OCI-LY7 (cell line): ENCODE measurements around the gene SRP72. TPM values are rescaled to one million over a fixed set of nuclear protein-coding genes. Genes with fewer than 3 reads are reported as not detected.

ENCODE experiments used
- BruUV-seq: library from RNA; stranded (reverse); fragments of 400-500 nt; replicated peaks from 2 replicates; lab custom pipeline; 2021; lab: Mats Ljungman, UMichigan
- CTCF ChIA-PET: fragments of 300-600 bp; sonication (Branson Sonifier 250); formaldehyde crosslinking; loops from one replicate; lab custom pipeline; 2022; ENCODE audit warnings: antibody characterized with exemption; ENCODE audit not compliant: unreplicated experiment; lab: Charles Lee
- POLR2A ChIA-PET: fragments of 300-600 bp; sonication (Branson Sonifier 250); formaldehyde crosslinking; loops from one replicate; lab custom pipeline; 2022; ENCODE audit warnings: antibody characterized with exemption; lab: Charles Lee
- DNase-seq: peaks from one replicate; pipeline ENCODE4 v3.0.0-alpha.2; 2015; ENCODE audit warnings: low spot score
- H2AFZ ChIP-seq: fragments of 200-600 bp; sonication (generic), shearing (Covaris generic); 2 replicates; pipeline ENCODE4 v1.6.1; 2014; ENCODE audit warnings: mild to moderate bottlenecking, antibody characterized with exemption, low read length, moderate library complexity
- H3K27ac ChIP-seq: fragments of 200-600 bp; sonication (generic); 2 replicates; pipeline ENCODE4 v1.5.1; 2014; ENCODE audit warnings: mixed run types, low read depth, mild to moderate bottlenecking, moderate library complexity, low read length, inconsistent platforms; ENCODE audit not compliant: poor library complexity, severe bottlenecking
- H3K36me3 ChIP-seq: fragments of 200-600 bp; sonication (generic); 2 replicates; pipeline ENCODE4 v1.6.1; 2014; ENCODE audit warnings: mild to moderate bottlenecking, antibody characterized with exemption, low read length, moderate library complexity, mixed read lengths; ENCODE audit not compliant: insufficient read depth
- H3K4me1 ChIP-seq: fragments of 200-600 bp; sonication (generic); 2 replicates; pipeline ENCODE4 v1.5.1; 2014; ENCODE audit warnings: mild to moderate bottlenecking, low read length; ENCODE audit not compliant: insufficient read depth, poor library complexity, severe bottlenecking
- H3K4me2 ChIP-seq: fragments of 200-600 bp; sonication (generic); 2 replicates; pipeline ENCODE4 v1.6.1; 2014; ENCODE audit warnings: mild to moderate bottlenecking, low read length
- H3K4me3 ChIP-seq: fragments of 200-600 bp; sonication (generic); 2 replicates; pipeline ENCODE4 v1.5.1; 2014; ENCODE audit warnings: mild to moderate bottlenecking, low read depth, low read length; ENCODE audit not compliant: poor library complexity, severe bottlenecking
- H3K79me2 ChIP-seq: fragments of 200-600 bp; sonication (generic); 2 replicates; pipeline ENCODE4 v1.6.1; 2016; ENCODE audit warnings: low read depth, mild to moderate bottlenecking, low read length, moderate library complexity, mixed read lengths; ENCODE audit not compliant: insufficient read depth
- H3K9me2 ChIP-seq: fragments of 200-600 bp; sonication (generic); 2 replicates; pipeline ENCODE4 v1.6.1; 2016; ENCODE audit warnings: mild to moderate bottlenecking, low read length, mixed read lengths; ENCODE audit not compliant: insufficient read depth
- H3K9me3 ChIP-seq: fragments of 200-600 bp; sonication (generic); 2 replicates; pipeline ENCODE4 v1.6.1; 2014; ENCODE audit warnings: mild to moderate bottlenecking, mixed run types, low read length, mixed read lengths
- H4K20me1 ChIP-seq: fragments of 200-600 bp; sonication (generic); 2 replicates; pipeline ENCODE4 v1.6.1; 2014; ENCODE audit warnings: mild to moderate bottlenecking, antibody characterized with exemption, low read length, moderate library complexity, mixed read lengths; ENCODE audit not compliant: insufficient read depth
- CTCF ChIP-seq: fragments of 200-600 bp; sonication (generic); conservative IDR thresholded peaks from 2 replicates; pipeline ENCODE4 v1.5.1; 2014; ENCODE audit warnings: mild to moderate bottlenecking, antibody characterized with exemption, low read length, moderate library complexity, mixed read lengths
- EZH2phosphoT487 ChIP-seq: fragments of 200-600 bp; sonication (generic); IDR thresholded peaks from 2 replicates; pipeline ENCODE4 v1.6.1; 2018; ENCODE audit warnings: low read depth, borderline replicate concordance, mild to moderate bottlenecking, mixed run types, antibody characterized with exemption, low read length, moderate library complexity, mixed read lengths
- intact Hi-C: fragments of 100-400 bp; cut with micrococcal nuclease; formaldehyde crosslinking; loops from one replicate; pipeline ENCODE4 v1.10.0; 2022; ENCODE audit not compliant: unreplicated experiment
- total RNA-seq, 2 experiments: library from RNA; depleted of rRNA in 1 of 2; stranded (reverse); fragments of >200 nt in 1 of 2; shearing (Covaris generic) in 1 of 2; gene quantifications; 2 replicates each; pipeline ENCODE4 v1.2.3, GENCODE V29; 2014 to 2022

Gene SRP72
- total RNA-seq, 2 experiments from 2014 or later, result 53.5 to 166 TPM

GRCh38 chr4:56435140-56435926, 32.1 kb upstream of the SRP72 start, which contains the start of gene PPAT:
Gene PPAT (minus strand): TSS chr4:56435615. CDS start chr4:56435477, 138 bp downstream.
- H3K27ac ChIP-seq, result peak within 1 kb of the TSS; percentile 76
- intact Hi-C loops, result loop anchor here (1.0 to 10.0 kb wide), 6 partner anchors 48 to 1041 kb away; partner anchors contain the start of genes AASDH, NOA1, POLR2B and TMEM165
- H3K4me2 ChIP-seq, result peak within 1 kb of the TSS; percentile 76
- DNase-seq, result peak; percentile 98
- no peaks in the 10 kb centered on the region for H3K9me3 ChIP-seq
- peak within 1 kb of the TSS; percentile 64; the same call in 1 of the 2 replicates for H2AFZ ChIP-seq
- peak within 1 kb of the TSS; percentile 98 for H3K4me3 ChIP-seq
- CTCF ChIA-PET, result interaction anchor here (0.6 to 1.4 kb wide), 4 partner anchors 10 to 543 kb away, joined by 3 to 6 read pairs (median 4); partner anchors contain the start of genes AASDH and POLR2B
- peaks cover 49% of the 10 kb centered on the region for H4K20me1 ChIP-seq
- peaks cover 91% of the 10 kb centered on the region for H3K79me2 ChIP-seq
- BruUV-seq, result no TSS peak
- TF ChIP-seq EZH2phosphoT487 (no peak), CTCF (no peak)
- H3K4me1 ChIP-seq, result peaks cover 37% of the 10 kb centered on the region
- no peaks in the 10 kb centered on the region for H3K9me2 ChIP-seq
- POLR2A ChIA-PET, result interaction anchor here (0.8 to 5.7 kb wide), 22 partner anchors 9 to 1040 kb away, joined by 3 to 52 read pairs (median 5); partner anchors contain the start of genes AASDH, CEP135, NOA1 and SRP72
- peaks cover 46% of the 10 kb centered on the region for H3K36me3 ChIP-seq

GRCh38 chr4:56438766-56439165, 28.7 kb upstream of the SRP72 start:
- no peaks in the 10 kb centered on the region for H3K9me2 ChIP-seq
- no peak for TF ChIP-seq EZH2phosphoT487
- H3K27ac ChIP-seq, result no peak overlapping the region
- peaks cover 45% of the 10 kb centered on the region for H4K20me1 ChIP-seq
- BruUV-seq, result no TSS peak
- ChIA-PET CTCF (no interaction called here), POLR2A (interaction anchor here (1.2 to 5.7 kb wide), 4 partner anchors 17 to 52 kb away, joined by 4 to 38 read pairs (median 6); partner anchors contain the start of genes AASDH and SRP72)
- peaks cover 41% of the 10 kb centered on the region for H3K4me1 ChIP-seq
- DNase-seq, result no peak
- H3K9me3 ChIP-seq, result no peaks in the 10 kb centered on the region
- no peak overlapping the region for H2AFZ ChIP-seq
- H3K4me3 ChIP-seq, result peak overlapping the region; percentile 98
- H3K36me3 ChIP-seq, result peaks cover 61% of the 10 kb centered on the region
- peaks cover 91% of the 10 kb centered on the region for H3K79me2 ChIP-seq
- intact Hi-C loops, result loop anchor here (5.0 to 10.0 kb wide), 2 partner anchors 539 to 1044 kb away; partner anchors contain the start of genes NOA1, POLR2B and TMEM165
- H3K4me2 ChIP-seq, result peak overlapping the region; percentile 76

GRCh38 chr4:56440983-56441382, 26.4 kb upstream of the SRP72 start:
- POLR2A ChIA-PET, result interaction anchor here (0.8 to 4.1 kb wide), 3 partner anchors 12 to 18 kb away, joined by 3 to 29 read pairs (median 5); no protein-coding TSS in a partner anchor
- BruUV-seq, result no TSS peak

More at GRCh38 chr4:56440983-56441382, 26.4 kb upstream of the SRP72 start:
- peak overlapping the region; percentile 42 for H3K4me3 ChIP-seq
- H3K9me3 ChIP-seq, result no peaks in the 10 kb centered on the region
- no peak for TF ChIP-seq EZH2phosphoT487
- no peak for TF ChIP-seq CTCF
- peaks cover 41% of the 10 kb centered on the region for H3K4me1 ChIP-seq
- DNase-seq, result no peak
- H2AFZ ChIP-seq, result no peak overlapping the region
- no peaks in the 10 kb centered on the region for H3K9me2 ChIP-seq
- intact Hi-C loops, result no loop called here
- H3K27ac ChIP-seq, result peak overlapping the region; percentile 16
- peaks cover 41% of the 10 kb centered on the region for H4K20me1 ChIP-seq
- CTCF ChIA-PET, result no interaction called here
- H3K36me3 ChIP-seq, result peaks cover 83% of the 10 kb centered on the region
- H3K79me2 ChIP-seq, result peaks cover 99% of the 10 kb centered on the region
- H3K4me2 ChIP-seq, result peak overlapping the region; percentile 76
